Astrocyte of the spinal cord (primary cell): ENCODE measurements around the gene ZBTB16.
A peak's percentile ranks its signal among the peaks of the same experiment; 100 is the strongest.

Source experiments
- DNase-seq: peaks from one replicate; pipeline ENCODE4 v3.0.0; 2011; ENCODE audit warnings: low read depth, low spot score
- H3K4me3 ChIP-seq: 2 replicates; pipeline ENCODE4 v1.5.1; 2011; ENCODE audit warnings: low read depth, mild to moderate bottlenecking, low read length, moderate library complexity
- in situ Hi-C: cut with HindIII; loops from 2 replicates; pipeline ENCODE4 v1.10.0; 2017; ENCODE audit warnings: low sequenced_read_pairs
- TF ChIP-seq, protein P1 (sequence below): IDR thresholded peaks from 2 replicates; pipeline ENCODE4 v1.5.1; 2012; ENCODE audit warnings: low read depth, mild to moderate bottlenecking, low read length, inconsistent platforms

ZBTB16 gene

GRCh38 chr11:114257621-114258558 is 198.4 kb downstream of the ZBTB16 start:
- in situ Hi-C loops: no loop called here
- DNase-seq: peak; percentile 25
- no peak overlapping the region for H3K4me3 ChIP-seq
- TF ChIP-seq, protein P1, sequence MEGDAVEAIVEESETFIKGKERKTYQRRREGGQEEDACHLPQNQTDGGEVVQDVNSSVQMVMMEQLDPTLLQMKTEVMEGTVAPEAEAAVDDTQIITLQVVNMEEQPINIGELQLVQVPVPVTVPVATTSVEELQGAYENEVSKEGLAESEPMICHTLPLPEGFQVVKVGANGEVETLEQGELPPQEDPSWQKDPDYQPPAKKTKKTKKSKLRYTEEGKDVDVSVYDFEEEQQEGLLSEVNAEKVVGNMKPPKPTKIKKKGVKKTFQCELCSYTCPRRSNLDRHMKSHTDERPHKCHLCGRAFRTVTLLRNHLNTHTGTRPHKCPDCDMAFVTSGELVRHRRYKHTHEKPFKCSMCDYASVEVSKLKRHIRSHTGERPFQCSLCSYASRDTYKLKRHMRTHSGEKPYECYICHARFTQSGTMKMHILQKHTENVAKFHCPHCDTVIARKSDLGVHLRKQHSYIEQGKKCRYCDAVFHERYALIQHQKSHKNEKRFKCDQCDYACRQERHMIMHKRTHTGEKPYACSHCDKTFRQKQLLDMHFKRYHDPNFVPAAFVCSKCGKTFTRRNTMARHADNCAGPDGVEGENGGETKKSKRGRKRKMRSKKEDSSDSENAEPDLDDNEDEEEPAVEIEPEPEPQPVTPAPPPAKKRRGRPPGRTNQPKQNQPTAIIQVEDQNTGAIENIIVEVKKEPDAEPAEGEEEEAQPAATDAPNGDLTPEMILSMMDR: peak; percentile 56

DNA sequence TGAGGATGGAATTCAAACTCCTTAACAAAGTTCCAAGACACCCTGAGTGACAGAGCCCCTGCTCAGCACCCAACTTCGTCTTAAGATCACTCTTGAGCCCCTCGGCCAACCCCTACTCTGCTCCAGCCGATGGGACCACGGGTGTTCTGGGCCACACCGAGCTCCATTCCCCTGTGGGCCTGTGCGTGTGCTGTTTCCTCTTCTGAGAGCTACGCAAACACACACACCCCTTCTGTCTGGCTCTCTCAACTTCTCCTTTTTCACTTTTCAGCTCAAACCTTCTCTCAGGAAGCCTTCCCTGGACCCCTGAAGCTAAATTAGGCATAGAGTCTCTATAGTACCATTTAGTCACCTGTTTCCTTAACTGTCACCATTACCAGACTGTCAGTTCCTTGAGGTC is 199.2 kb downstream of the ZBTB16 start:
- TF ChIP-seq, protein P1: no peak
- no peak overlapping the region for H3K4me3 ChIP-seq
- no peak for DNase-seq
- in situ Hi-C loops: no loop called here

- no peak overlapping the region for H3K4me3 ChIP-seq
- TF ChIP-seq, protein P1: no peak
- no peak for DNase-seq
- in situ Hi-C loops: no loop called here
Observed at GRCh38 chr11:114259124-114259526, 199.6 kb downstream of the ZBTB16 start.

GRCh38 chr11:114259551-114259983 is 200.1 kb downstream of the ZBTB16 start:
- no peak overlapping the region for H3K4me3 ChIP-seq
- DNase-seq: no peak
- in situ Hi-C loops: no loop called here
- TF ChIP-seq, protein P1: no peak

- TF ChIP-seq, protein P1: no peak
- H3K4me3 ChIP-seq: no peak overlapping the region
- in situ Hi-C loops: no loop called here
- no peak for DNase-seq
Observed at GRCh38 chr11:114260077-114260476, 200.6 kb downstream of the ZBTB16 start.

DNA sequence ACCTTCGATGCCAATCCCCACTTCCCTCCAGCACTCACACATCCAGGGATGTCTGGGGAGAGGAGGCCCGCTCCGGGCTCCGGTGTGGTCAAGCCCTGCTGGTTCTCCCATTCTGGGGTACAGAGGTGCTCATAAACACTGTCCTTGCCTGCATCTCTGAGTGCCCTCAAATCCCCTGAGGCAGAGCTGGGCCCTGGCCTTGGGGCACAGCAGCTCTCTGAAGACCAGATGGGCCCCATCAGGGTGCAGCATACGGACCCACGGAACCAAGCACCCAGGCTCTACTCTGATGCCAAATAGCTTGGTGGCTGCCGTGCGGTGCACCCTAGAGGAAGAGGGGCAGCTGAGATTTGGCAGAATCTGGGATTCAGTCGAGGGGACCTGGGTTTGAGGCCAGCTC is 201.0 kb downstream of the ZBTB16 start:
- DNase-seq: no peak
- TF ChIP-seq, protein P1: no peak
- no peak overlapping the region for H3K4me3 ChIP-seq
- in situ Hi-C loops: no loop called here
